GM15510 (cell line): ENCODE results near the gene SRXN1.

Experiments
- POLR2A ChIP-seq: IDR thresholded peaks from 3 replicates; pipeline ENCODE4 v1.6.1; 2011; ENCODE audit warnings: borderline replicate concordance; ENCODE audit not compliant: insufficient read length; ENCODE audit errors: extremely low read depth

SRXN1 gene

GRCh38 chr20:634148-634925 lies 18.7 kb downstream of the SRXN1 start:
- TF ChIP-seq POLR2A = no peak

GRCh38 chr20:631101-631500 lies 21.9 kb downstream of the SRXN1 start:
- TF ChIP-seq POLR2A = no peak

GRCh38 chr20:626579-626978 lies 26.4 kb downstream of the SRXN1 start:
- no peak for TF ChIP-seq POLR2A

- no peak for TF ChIP-seq POLR2A
These were observed 27.6 kb downstream of the SRXN1 start for GRCh38 chr20:625360-625932.

- TF ChIP-seq POLR2A = no peak
These were observed 29.3 kb downstream of the SRXN1 start for GRCh38 chr20:623704-624103.

GRCh38 chr20:623021-623420 lies 30.0 kb downstream of the SRXN1 start:
- TF ChIP-seq POLR2A = no peak

GRCh38 chr20:622161-622560 lies 30.8 kb downstream of the SRXN1 start:
- TF ChIP-seq POLR2A = no peak

- TF ChIP-seq POLR2A = no peak
These were observed 31.8 kb downstream of the SRXN1 start for GRCh38 chr20:621125-621756.

GRCh38 chr20:620246-620645 lies 32.8 kb downstream of the SRXN1 start:
- TF ChIP-seq POLR2A = no peak

- no peak for TF ChIP-seq POLR2A
These were observed 34.0 kb downstream of the SRXN1 start for GRCh38 chr20:618980-619379.

GRCh38 chr20:617934-618690 lies 34.9 kb downstream of the SRXN1 start:
- TF ChIP-seq POLR2A = no peak

- TF ChIP-seq POLR2A = no peak
These were observed 37.5 kb downstream of the SRXN1 start for GRCh38 chr20:615514-615913.

GRCh38 chr20:611843-612185 lies 41.2 kb downstream of the SRXN1 start:
- no peak for TF ChIP-seq POLR2A

- no peak for TF ChIP-seq POLR2A
These were observed 41.8 kb downstream of the SRXN1 start for GRCh38 chr20:611047-611842.
